Pancreas (tissue), 10 donors: ENCODE results near the gene FXYD2. TPM values are rescaled to one million over a fixed set of nuclear protein-coding genes. Genes with fewer than 3 reads are reported as not detected.

Experiments
- ATAC-seq, 4 donors: fragments of 200-7000 bp; cut with Tn5 transposase; one replicate each; pipeline versions ENCODE4 v1.8.0 to v1.9.1; 2020; ENCODE audit warnings: mild to moderate bottlenecking in 4 of 4, moderate library complexity in 4 of 4
- DNase-seq, 6 donors: peaks; one replicate each; pipeline ENCODE4 v3.0.0-alpha.2; 2020
- FAIRE-seq: peaks from 2 replicates; lab custom pipeline; 2012; peaks lifted over from hg19 to GRCh38; lab: Jason Lieb, UNC
- H3K27ac ChIP-seq, 4 donors: fragments of 200-600 bp; sonication (generic); 1 replicate in 3 of 4; 2 replicates in 1 of 4; pipeline versions ENCODE4 v1.5.0 to v1.8.0; 2020
- H3K27me3 ChIP-seq, 4 donors: fragments of 200-600 bp; one replicate each; pipeline ENCODE4 v1.8.0; 2021
- H3K36me3 ChIP-seq, 3 donors: fragments of 200-600 bp; sonication (generic) in 1 of 3; one replicate each; pipeline versions ENCODE4 v1.5.0 to v1.8.0; 2020 to 2021
- H3K4me1 ChIP-seq, 3 donors: fragments of 200-600 bp; one replicate each; pipeline ENCODE4 v1.8.0; 2021
- H3K4me3 ChIP-seq, 4 donors: fragments of 200-600 bp; sonication (generic) in 2 of 4; one replicate each; pipeline versions ENCODE4 v1.5.0 to v1.8.0; 2020 to 2021
- H3K9me3 ChIP-seq, 4 donors: fragments of 200-600 bp; one replicate each; pipeline ENCODE4 v1.8.0; 2021
- CTCF ChIP-seq, 4 donors: fragments of 200-600 bp; sonication (generic) in 3 of 4; IDR thresholded peaks; one replicate each; pipeline versions ENCODE4 v1.5.0 to v1.8.0; 2021; ENCODE audit warnings: antibody characterized with exemption in 4 of 4
- WGBS, 2 donors: extraction: QIAGEN DNeasy Blood & Tissue Kit; methylation state at CpG; one replicate each; pipeline ENCODE4 v1.1.7; 2013; 5-methylcytosine and 5-hydroxymethylcytosine counted together
- intact Hi-C, 3 donors: fragments of 100-400 bp; cut with DNase I; formaldehyde crosslinking; loops; one replicate each; pipeline versions ENCODE4 v1.11.1 to v1.14.2; 2022
- polyA plus RNA-seq, 2 donors: library from polyadenylated mRNA; stranded (reverse); fragments of 200-250 nt; gene quantifications; one replicate each; pipeline ENCODE4 v1.2.3, GENCODE V29; 2013
- total RNA-seq, 6 donors: library from RNA; stranded (reverse); fragmentation: NEBNext Ultra II Directional in 4 of 6; extraction: Animal tissue kit (Norgen Biotek cat#: 25700) in 4 of 6; gene quantifications; one replicate each; pipeline versions ENCODE4 v1.2.1 to v1.2.4, GENCODE V29; 2021 to 2023
- donor health status: healthy with polysubstance abuse.
- donor health status: DM: no; HTN: no; CAD: no; lungs with moderate emphysema.
- donor health status: DM: no; HTN: no; CAD: no.
- donor health status: control.
- donor health status: control.
- donor health status: Bipolar disorder and iron deficiency.
- donor health status: DM: yes; HTN: yes; CAD: no.
- donor health status: DM: no; HTN: no; CAD: no.
- donor health status: DM: no; HTN: no; CAD: no.
- donor health status: DM: yes; HTN: yes; CAD: no.

FXYD2 gene
- total and polyA plus RNA-seq, 8 donors: 220 to 2,509 (median 342) TPM

GRCh38 chr11:117770061-117770460 is 54.5 kb downstream of the FXYD2 start:
- no peaks in the 10 kb centered on the region for H3K27me3 ChIP-seq
- intact Hi-C loops: no loop called here
- no peak overlapping the region for H3K4me3 ChIP-seq
- no peak overlapping the region for H3K27ac ChIP-seq
- H3K9me3 ChIP-seq: no peaks in the 10 kb centered on the region
- no peak for ATAC-seq
- no peak for TF ChIP-seq CTCF (IDR thresholded peaks at IDR 0.05)
- no peaks in the 10 kb centered on the region for H3K36me3 ChIP-seq
- H3K4me1 ChIP-seq: no peaks in the 10 kb centered on the region
- DNase-seq: no peak
- 75 to 86% methylated on average over 4 of the region's 4 CpGs for WGBS, 2 donors
- no peak for FAIRE-seq

Other genes with a start within 250 kb of the FXYD2 start
- 1 to 10 TPM in 5 of 6 donors, under 1 TPM in 1; 0.69 to 2.7 (median 1.8) TPM for gene DSCAML1, start 27.5 kb downstream of the FXYD2 start, total RNA-seq
- gene DSCAML1, start 27.5 kb downstream of the FXYD2 start, polyA plus RNA-seq: 1 to 10 TPM; 1.7 to 1.9 TPM
- gene FXYD6, start 51.9 kb upstream of the FXYD2 start, total RNA-seq: 10 to 100 TPM in 1 of 6 donors, 1 to 10 TPM in 5; 2.7 to 17.2 (median 6.5) TPM
- gene FXYD6, start 51.9 kb upstream of the FXYD2 start, polyA plus RNA-seq: 10 to 100 TPM; 14.3 to 48.0 TPM
- gene TMPRSS13, start 104.7 kb upstream of the FXYD2 start, total RNA-seq: 1 to 10 TPM; 1.4 to 8.2 (median 2.0) TPM
- 1 to 10 TPM; 3.2 TPM for gene TMPRSS13, start 104.7 kb upstream of the FXYD2 start, polyA plus RNA-seq
- gene IL10RA, start 161.7 kb upstream of the FXYD2 start, total RNA-seq: 10 to 100 TPM in 1 of 6 donors, 1 to 10 TPM in 3, under 1 TPM in 2; 0.60 to 15.5 (median 4.0) TPM
- 1 to 10 TPM; 1.8 to 2.4 TPM for gene IL10RA, start 161.7 kb upstream of the FXYD2 start, polyA plus RNA-seq